Measurements from ENCODE around the gene STRN.
"Not testable (repeated sequence)": the region's sequence is repeated elsewhere in the genome, so short reads cannot be mapped to it uniquely, and the experiment has no call there.

The STRN gene

DNA sequence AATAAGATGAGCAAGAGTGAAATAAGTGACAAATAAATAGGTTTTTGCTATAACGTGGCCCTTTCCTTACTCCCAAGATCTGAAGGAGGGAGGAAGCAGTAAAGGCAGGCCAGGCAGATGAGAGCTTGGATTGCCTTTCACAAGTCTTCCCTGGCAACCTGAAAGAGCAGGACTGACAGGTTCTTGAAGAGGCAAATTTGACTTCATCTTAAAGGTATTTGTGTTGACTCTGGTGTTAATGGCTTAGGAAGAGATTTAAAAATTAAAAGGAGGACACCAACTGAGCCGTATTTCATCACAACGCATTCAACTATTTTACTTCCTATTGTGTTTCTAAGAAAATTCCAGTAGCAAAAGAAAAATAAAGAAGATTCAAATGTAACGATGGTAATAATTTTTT is 3.2 kb downstream of the STRN start:
- no peak for DNase-seq (ENCODE audit: low read depth)

DNA sequence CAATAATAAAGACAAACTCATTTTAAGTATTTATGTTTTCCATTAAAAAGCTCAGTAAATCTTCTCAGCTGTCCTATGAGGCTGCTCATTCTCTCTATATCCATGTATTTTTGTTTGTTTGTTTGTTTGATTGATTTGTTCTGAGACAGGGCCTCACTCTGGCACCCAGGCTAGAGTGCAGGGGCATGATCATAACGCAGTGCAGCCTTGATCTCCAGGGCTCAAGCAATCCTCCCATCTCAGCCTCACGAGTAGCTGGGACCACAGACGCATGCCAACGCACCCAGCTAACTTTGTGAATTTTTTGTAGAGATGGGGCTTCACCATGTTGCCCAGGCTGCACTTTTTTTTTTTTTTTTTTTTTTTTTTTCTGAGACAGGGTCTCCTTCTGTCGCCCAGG is 5.6 kb downstream of the STRN start:
- DNase-seq (ENCODE audit: low read depth), result no peak

DNA sequence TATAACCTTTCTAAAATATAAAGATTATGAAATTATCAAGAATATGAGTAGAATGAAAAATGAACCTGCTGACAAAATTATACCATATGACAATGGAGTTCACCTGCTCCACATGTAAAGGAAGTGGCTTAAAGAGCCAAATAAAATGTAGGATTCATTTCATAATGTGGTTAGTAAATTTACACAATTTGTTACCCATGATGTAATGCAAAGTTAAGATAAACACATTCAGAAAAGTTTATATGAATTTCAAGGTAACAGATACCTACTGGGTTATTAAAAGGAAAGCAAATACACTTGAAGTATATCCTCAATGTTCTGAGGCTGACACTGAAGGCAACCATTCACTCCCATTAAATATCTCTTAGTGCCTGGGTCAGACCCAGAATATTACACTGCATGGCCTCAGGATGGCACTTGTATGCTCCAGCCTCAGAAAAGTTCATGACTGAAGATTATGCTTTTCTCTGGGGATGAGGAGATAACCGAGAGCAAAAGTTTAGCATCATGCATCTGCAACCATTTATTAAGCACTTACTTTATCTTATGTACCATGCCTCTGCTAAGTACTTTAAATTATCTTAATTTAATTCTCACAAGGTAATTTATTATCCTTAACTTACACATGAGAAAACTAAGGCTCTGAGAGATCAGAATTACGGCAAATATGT is 6.2 kb downstream of the STRN start:
- DNase-seq (ENCODE audit: low read depth), result no peak

GRCh38 chr2:36954977-36955607 is 11.2 kb downstream of the STRN start:
- no peak for DNase-seq (ENCODE audit: low read depth)

DNA sequence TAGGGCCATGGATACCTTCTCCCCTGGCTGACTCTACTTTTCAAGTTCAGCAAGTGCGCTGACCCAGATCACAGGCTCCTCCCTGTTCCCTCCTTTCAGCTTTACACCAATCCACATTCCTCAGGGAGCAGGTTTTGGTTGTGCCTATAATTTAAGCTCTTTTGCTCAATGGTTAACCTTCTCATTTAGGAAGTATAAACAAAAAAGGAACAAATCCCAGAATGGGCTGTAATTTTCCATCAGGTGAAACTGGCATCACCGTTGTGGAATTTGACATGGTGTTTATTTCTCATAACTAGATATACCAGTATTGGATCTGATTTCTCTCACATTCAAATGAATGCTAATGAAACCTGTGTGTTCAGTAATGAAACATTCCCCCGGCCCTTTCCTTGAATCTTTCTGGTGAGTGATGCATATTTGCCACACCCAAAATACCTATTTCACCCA is 13.6 kb downstream of the STRN start:
- DNase-seq (ENCODE audit: low read depth), result no peak

GRCh38 chr2:36951574-36951973 is 14.8 kb downstream of the STRN start:
- no peak for DNase-seq (ENCODE audit: low read depth)

- no peak for DNase-seq (ENCODE audit: low read depth)
These were observed 15.3 kb downstream of the STRN start for GRCh38 chr2:36951027-36951518.

DNA sequence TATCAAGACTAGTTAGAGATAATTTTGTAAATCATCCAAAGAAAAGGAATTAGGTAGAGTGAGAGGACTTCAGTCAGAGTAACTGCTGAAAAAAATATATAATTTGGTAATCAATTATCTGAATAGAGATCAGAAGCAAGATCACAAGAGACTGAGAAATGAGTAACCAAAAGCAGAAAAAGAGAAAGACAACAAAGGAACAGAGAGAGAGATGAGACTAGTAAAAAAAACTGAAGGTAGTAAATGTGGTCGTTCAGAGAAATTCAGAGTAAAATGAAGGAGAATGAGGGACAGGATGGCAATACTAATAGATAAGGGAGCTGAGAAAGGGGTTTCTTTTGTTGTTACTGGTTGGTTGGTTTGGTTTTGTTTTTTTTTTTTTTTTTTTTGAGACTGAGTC is 16.5 kb downstream of the STRN start:
- DNase-seq (ENCODE audit: low read depth), result no peak

DNA sequence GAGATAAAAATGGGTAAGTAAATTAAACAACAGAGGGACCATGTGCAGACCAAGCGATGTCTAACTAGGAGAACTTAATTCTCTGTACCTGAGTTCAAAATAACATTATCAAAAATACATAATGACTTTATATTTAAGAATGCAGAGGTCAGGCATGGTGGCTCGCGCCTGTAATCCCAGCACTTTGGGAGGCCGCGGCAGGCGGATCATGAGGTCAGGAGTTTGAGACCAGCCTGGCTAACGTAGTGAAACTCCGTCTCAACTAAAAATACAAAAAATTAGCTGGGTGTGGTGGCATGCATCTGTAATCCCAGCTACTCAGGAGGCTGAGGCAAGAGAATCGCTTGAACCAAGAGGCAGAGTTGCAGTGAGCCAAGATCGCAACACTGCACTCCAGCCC is 21.1 kb downstream of the STRN start:
- not testable (repeated sequence) for DNase-seq (ENCODE audit: low read depth)

DNA sequence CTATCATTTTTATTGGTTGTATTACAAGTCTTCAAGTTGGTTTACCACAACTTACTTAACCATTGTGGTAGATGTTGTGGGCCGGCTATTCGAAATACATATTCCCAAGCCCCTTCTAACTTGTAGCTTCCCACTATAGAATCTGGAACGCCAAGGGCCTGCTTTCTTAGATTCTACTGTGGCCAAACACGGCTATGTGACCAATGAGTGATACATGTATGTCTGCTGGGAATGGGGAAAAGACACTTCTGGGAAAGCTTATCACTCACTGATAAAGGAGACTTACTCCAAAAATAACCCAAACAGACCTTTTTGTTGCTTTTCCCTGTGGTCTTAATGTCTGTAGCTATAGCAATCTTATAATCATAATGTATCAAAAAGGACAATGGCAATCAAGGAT is 24.5 kb downstream of the STRN start:
- no peak for DNase-seq (ENCODE audit: low read depth)

- not testable (repeated sequence) for DNase-seq (ENCODE audit: low read depth)
These were observed 29.8 kb downstream of the STRN start for GRCh38 chr2:36936526-36936925.

- DNase-seq (ENCODE audit: low read depth), result not testable (repeated sequence)
These were observed 34.6 kb downstream of the STRN start for GRCh38 chr2:36931688-36932087.

DNA sequence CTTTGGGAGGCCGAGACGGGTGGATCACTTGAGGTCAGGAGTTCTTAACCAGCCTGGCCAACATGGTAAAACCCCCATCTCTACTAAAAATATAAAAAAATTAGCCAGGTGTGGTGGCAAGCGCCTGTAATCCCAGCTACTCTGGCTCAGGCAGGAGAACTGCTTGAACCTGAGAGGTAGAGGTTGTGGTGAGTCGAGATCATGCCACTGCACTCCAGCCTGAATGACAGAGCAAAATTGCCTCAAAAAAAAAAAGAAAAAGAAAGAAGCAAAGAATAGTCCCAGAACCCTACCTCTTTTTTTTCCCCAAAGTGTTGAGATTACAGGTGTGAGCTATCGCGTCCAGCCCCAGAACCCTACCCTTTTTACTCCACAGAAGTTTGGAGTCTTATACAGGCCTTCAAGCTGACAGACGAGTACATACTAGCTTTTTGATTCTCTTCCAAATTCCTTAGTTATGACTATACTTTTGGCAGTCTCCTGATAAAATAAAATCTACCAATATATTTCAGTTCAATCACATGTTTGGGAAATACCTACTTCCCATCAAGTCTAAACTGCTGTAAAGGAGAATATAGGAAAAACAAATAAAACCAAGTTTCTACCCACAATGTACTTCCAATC is 35.4 kb downstream of the STRN start:
- not testable (repeated sequence) for DNase-seq (ENCODE audit: low read depth)

DNA sequence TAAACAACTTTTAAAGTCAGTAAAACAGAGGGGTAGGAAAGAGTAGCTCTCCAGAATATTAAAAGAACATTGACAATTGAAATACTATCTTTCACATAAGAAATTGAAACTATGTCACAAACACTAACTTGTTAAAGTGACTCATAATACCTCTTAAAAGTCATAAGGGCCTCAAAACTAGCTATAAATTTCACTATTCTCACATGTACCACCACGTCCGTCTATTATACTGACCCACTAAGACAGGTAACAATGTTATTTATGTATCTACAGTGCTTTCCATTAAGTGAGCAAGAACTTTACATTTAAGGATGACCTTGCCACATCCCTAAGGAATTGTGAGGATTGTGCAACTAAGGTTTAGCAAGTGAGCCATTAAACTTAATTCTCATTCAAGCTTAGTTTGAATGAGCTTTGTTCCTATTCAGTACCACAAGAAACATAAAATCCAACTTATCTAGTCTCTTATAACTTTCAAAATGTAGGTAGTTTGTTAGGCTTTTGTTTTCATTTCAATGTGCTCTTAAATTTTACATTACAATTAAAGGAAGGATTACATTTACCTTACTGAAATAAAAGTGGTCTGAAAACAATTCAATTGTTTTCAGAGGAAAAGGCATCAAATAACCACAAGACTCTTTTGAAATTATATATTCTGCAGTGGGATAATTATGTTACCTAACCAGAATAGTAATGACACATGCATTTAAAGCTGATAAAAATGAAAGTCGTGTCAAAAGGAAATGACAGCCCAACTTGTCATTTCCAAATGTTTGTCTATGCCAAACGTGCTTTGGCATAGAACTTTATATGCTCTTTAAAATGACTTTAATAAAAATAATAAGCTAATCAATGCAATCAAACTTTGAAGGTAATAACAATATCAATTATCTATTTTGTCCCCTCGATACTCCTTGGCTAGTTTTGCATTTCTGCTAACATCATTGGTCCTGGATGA is 39.9 kb downstream of the STRN start:
- DNase-seq (ENCODE audit: low read depth), result not testable (repeated sequence)

- DNase-seq (ENCODE audit: low read depth), result not testable (repeated sequence)
These were observed 43.7 kb downstream of the STRN start for GRCh38 chr2:36922629-36923028.

- no peak for DNase-seq (ENCODE audit: low read depth)
These were observed 44.4 kb downstream of the STRN start for GRCh38 chr2:36921984-36922383.

GRCh38 chr2:36919041-36919837 is 47.1 kb downstream of the STRN start:
- no peak for DNase-seq (ENCODE audit: low read depth)

DNA sequence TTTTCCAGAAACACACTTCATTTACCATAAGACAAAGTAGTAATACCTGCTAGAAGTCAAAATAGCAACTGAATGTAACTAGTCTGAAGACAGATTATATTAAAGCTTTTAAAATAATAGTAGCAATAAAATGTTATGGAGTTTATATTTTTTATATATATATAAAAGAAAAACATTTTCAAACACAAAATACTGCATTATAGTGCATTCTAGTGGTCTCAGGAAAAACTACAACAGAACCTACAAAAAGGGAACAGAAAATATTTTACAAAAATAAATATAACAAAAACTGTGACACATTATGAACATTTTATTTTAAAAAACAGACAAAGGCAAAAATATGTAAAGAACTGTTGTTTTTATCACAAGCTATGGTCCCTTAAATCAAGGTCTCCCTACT is 48.0 kb downstream of the STRN start:
- DNase-seq (ENCODE audit: low read depth), result no peak

DNA sequence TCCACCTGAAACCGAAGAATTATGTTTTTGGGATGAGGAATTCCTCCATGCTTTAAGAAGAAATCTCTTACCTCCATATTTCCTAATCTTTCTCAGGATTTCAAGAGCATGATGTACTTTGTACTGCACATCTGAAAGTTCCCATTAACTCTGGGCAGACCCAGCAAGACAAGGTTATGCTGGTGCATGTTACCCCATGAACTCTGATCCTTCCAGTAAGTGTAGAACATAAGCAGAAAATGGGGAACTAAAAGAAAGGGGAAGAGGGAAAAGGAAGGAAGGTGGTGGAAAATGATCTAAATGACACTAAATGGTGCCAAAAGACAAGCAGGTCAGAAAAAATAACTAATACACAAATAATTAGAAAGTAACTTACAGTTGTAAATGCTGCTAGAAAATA is 50.7 kb downstream of the STRN start:
- no peak for DNase-seq (ENCODE audit: low read depth)

GRCh38 chr2:36912695-36913094 is 53.6 kb downstream of the STRN start:
- no peak for DNase-seq (ENCODE audit: low read depth)

DNA sequence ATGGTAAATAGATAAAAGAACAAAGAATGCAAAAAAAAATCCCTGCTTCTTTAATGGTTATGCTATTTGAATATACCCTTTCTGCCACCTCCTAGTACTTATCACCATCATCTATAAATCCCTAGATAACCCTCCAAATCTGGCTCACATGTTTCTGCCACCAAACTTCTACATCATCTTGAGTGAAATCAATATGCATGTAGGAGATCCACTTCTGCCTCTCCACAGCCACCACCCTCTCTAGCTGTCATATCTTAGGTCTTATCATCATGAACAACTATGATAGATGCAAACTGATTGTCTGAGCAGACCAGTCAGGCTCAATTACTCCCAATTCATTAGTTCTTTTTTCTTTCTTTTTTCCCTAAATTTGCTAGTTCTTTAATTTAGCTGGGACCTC is 55.3 kb downstream of the STRN start:
- DNase-seq (ENCODE audit: low read depth), result no peak

Data from HS-27A (cell line).